NCI-H1930 (cell line): ENCODE results near the gene USP9X.
A peak's percentile ranks its signal among the peaks of the same experiment; 100 is the strongest.
"Not testable (repeated sequence)": the region's sequence is repeated elsewhere in the genome, so short reads cannot be mapped to it uniquely, and the experiment has no call there.

ENCODE experiments used
- DNase-seq, 2 experiments: peaks; one replicate each; lab custom pipeline; 2025; lab: John Stamatoyannopoulos, UW

USP9X gene

GRCh38 chrX:41085512-41085877, 250 bp downstream of the USP9X start:
- DNase-seq, result peak in 1 of 2 experiments; percentile 56

- DNase-seq, result no peak
Observed at GRCh38 chrX:41085878-41086626, 807 bp downstream of the USP9X start.

DNA sequence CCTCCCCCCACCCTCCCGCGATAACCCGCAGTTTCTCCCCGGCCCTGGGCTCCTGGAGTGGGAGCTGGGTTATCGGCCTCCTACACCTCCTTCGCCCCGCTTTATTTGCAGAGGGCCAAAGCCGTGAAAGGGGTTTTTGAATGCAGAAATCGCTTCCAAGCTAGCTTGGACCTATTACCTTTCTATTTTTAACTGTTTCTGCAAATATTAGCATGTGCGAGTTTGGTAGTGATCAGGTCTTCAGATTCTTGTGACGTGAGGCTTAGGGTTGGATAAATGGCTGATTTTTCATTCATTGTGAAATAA, 1.3 kb downstream of the USP9X start:
- DNase-seq, result no peak

- no peak for DNase-seq
Observed at GRCh38 chrX:41087201-41087600, 2.0 kb downstream of the USP9X start.

DNA sequence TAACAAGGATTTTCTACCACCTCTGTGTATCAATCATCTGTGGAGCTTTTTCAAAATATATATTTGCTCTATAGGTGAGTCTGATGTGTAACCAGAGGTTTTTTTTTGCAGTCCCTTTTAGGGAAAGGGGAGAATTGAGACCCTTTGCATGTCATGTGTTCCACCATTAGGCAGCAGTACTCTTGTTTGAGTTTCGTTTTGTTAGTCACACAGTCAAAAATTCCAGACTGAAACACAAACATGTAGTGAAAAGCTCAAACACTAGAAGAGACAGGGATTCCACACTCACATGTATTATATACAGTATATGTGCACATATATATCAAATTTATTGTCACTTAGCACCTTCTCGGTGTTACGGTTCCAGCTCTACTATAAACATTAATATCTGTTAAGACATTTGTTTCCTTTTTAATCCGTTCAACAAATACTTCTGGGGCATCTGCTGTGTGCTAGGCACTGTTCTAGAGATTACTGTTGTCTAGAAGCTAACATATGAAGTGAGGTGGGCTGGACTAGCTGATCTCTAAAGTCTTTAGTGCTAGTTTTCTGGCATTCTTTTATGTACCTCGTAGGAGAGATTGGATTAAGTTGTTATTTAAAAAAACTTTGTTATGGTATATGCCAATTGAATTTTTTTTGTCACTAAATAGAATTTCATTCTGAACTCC, 5.5 kb downstream of the USP9X start:
- no peak for DNase-seq

DNA sequence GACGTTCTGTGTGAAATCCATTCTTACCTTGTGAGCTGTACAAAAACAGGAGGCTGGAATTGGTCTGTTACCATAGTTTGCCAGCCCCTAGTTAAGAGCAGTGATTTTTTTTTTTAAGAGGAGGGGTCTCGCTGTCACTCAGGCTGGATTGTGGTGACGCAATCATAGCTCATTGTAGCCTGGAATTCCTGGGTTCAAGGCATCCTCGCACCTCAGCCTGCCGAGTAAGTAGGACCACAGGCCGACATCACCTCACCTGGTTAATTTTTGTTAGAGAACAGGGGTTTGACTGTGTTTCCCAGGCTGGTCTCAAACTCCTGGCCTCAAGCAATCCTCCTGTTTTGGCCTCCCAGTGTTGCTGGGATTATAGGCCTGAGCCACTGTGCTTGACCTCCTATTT, 7.5 kb downstream of the USP9X start:
- DNase-seq, result no peak

GRCh38 chrX:41095174-41095573, 9.9 kb downstream of the USP9X start:
- no peak for DNase-seq

DNA sequence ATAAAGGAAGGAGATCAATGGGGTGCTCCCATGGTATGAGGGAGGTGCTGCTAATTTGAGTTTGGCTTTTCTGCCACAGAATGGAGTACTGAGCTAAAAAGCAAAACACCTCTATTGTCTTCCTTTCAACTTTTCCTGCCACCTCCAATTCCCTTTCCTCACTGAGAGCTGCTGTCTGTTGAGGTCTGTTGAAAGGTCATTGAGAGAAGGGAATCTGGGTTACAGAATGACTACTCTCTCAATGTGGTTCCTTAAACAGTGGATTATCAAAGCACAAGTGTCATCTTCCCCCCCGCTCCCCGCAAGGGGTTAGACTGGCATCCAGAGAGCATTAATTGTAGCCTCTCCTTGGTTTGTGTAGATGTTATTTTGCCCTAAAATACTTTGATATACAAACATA, 10.7 kb downstream of the USP9X start:
- no peak for DNase-seq

DNA sequence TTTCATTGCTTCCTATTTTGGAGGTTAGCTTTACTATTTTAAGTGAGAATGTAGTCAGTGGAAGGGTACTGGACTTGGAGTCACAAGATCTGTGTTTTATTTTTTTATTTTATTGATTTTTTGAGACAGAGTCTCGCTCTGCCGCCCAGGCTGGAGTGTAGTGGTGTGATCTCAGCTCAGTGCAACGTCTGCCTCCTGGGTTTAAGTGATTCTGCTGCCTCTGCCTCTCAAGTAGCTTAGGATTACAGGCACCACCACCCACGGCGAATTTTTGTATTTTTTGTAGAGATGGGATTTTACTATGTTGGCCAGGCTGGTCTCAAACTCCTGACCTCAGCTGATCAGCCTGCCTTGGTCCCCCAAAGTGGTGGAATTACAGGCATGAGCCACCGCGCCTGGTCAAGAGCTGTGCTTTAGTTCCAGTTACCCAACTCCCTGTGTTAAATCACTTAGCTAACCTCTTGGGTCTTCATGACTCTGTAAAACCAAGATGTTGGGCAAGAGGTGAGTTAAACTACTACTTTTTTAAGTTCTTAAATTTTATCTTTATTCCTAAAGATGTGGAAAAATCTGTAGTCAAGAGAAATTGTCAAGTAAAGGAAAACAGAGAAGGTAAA, 11.2 kb downstream of the USP9X start:
- no peak for DNase-seq

DNA sequence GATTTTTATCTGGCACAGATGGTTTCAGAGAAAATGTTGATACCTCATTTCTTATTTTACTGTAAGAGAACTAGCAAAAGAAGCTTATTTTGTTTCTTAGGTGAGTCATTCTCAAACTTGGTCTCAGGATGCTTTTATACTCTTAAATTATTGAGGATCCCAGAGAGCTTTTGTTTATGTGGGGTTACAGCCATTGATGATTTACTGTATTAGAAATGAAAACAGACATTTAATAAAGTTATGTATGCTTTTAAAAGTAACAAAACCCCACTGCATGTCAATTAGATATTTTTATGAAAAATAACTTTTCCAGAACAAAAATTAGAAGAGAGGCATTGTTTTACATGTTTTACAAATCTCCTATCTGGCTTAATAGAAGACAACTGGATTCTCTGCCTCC, 12.1 kb downstream of the USP9X start:
- DNase-seq, result no peak

GRCh38 chrX:41100200-41100599, 15.0 kb downstream of the USP9X start:
- no peak for DNase-seq

GRCh38 chrX:41100819-41101218, 15.6 kb downstream of the USP9X start:
- no peak for DNase-seq

DNA sequence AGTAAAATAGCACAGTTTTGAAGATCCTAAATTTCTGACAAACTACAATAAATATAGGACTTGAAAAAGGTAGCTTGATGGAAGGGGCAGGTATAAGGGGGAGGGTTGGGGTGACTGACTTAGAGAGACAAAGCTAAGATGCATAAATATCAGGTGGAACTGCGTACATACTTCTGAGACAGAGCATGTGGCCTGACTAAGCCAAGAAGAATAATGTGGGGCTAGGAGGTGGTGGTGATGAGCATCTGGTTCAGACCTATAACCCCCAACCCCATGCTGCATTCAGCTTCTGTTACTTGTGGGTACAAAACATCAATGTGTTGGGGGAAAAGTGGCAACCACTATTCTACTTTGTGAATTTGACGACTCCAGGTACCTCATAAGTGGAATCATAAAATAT, 19.8 kb downstream of the USP9X start:
- DNase-seq, result no peak

DNA sequence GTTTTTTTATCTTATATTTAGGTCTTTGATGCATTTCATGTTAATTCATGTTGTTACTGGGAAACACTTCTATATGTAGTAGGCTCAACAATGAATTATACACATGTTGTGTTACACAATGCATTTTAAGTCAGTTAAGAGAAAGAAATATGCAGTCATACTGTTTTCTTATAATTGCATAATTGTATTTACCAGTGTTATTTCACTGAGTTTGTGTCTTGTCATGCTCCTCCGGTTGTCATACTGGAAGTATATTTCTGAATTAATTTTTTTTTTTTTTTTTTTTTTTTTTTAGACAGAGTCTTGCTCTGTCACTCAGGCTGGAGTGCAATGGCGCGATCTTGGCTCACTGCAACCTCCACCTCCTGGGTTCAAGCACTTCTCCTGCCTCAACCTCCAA, 21.0 kb downstream of the USP9X start:
- not testable (repeated sequence) for DNase-seq

GRCh38 chrX:41108007-41108406, 22.8 kb downstream of the USP9X start:
- DNase-seq, result no peak

DNA sequence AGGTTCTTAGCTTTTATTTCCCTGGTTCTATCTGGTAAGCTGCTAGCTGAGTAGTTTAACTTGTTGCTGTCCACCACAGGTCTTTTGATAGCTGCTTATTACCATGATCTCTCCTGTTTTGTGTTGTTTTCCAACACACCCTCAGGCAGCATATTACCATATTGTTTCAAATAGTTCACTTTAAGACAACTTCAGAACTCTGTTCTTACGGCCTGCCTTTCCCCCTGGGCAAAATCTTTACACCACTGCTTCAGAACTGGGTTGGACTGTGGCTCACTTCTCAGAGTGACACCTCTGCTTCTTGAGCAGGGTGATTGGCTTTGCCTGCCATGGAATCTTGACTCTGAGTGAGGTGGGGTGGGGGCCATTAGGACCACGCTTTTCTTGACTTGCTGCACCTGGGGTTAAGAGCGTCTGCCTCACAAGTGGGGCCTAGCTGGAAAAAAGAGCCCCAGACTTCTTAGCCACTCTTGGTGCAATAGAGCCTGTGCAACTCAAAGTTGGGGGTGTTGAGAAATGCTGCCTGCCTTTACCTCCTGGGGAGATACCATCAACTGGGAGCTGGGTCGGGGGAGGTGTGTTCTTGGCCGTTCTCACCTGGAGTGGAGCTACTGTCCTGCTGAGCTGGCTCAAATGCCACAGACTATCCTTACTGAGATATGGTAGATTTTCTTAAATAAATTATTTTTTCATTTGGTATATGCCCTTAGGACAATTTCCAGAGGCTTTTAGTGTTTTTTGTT, 23.4 kb downstream of the USP9X start:
- no peak for DNase-seq

GRCh38 chrX:41110801-41111625, 25.8 kb downstream of the USP9X start:
- no peak for DNase-seq

DNA sequence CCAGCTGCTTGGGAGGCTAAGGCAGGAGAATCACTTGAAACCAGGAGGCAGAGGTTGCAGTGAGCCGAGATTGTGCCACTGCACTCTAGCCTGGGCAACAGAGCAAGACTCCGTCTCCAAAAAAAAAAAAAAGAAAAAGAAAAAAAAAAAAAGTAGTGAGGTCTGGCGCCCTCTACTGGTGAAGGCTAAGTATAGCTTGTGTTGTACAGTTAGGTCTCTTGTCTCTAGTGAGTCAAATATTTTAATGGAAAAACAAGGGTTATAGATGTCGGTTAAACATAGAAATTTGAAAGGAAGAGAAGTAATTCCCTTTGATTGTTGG, 29.8 kb downstream of the USP9X start:
- peak in 1 of 2 experiments; percentile 18 for DNase-seq

DNA sequence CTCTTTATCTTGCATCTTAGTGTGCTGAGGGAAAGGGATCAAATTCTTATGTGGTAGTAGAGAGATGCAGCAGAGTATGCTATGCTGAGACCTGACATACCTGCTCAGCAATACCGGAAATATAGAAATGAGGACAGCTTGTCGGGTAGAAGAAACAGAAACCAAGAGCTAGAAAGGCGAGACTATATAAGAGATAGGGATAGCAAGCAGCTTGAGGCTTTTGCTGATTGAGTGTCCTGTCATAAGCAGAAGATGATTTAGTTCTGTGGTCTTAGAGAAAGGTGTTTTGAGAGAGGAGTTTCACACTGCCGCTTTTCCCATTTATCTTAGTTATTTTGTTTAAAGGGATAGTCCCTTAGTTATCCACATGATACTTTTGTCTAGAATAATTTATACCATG, 31.7 kb downstream of the USP9X start:
- DNase-seq, result no peak

DNA sequence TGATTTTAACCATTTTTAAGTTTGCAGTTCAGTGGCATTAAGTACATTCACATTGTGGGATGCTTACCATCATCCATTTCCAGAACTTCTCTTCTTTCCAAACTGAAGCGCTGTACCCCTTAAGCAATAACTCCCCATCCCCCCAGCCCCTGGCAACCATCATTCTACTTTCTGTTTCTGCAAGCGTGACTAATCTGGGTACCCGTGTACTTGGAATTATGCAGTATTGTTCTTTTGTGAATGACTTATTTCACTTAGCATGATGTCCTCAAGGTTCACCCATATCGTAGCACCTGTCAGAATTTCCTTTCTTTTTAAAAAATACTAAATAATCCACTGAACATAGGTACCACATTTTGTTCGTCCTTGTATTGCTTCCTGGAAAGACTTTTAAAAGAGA, 32.9 kb downstream of the USP9X start:
- DNase-seq, result no peak

DNA sequence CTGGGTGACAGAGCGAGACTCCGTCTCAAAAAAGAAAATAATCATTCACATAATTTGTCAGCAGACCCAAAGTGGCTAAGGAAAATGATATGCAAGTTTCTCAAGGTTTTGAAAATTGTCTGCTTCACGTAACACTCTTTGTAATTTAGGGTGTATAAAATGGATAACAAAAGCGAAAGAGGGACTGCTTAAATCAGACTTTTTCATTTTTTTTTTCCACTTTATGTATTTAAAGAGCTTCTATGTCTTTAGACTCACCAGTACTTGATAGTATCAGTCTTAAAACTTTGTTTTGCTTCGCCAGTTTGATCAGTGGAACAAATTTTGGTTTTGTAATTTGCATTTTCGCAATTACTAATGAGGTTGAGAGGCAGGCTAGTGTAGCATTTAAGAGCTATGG, 34.6 kb downstream of the USP9X start:
- no peak for DNase-seq

- DNase-seq, result no peak
Observed at GRCh38 chrX:41121766-41122165, 36.5 kb downstream of the USP9X start.
